Measurements from ENCODE around the gene UMPS.

DNA sequence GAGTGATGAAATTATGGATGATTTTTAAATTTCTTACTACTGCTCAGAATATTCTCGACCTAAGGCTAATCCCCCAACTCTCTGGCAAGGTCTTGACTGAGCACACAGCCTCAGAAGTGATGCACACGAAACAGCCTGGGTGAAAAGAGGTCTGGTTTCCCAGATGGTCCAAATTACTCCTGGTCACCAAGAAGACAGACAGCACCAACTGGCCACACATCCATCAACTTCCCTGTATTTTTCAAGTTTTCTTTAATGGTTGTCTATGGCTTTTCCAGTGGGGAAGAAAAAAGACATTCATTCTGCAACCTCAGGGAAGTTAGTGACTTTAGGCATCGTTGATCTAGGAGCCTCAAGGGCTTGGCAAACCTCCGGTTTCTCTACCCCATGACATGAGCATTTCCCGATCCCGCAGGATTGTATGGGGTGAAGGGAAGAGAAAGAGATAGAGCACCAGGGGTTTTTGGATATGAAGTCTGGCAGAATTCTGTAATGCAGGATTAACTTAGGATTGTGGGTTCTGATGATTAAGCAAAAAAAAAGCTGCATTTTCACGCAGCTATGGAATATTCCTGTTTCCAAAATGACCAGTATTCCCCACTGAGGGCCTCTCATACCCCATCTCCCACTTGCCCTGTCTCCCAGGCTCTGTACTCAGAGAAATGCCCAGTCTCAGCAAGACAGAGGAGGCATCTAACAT is 62.2 kb downstream of the UMPS start:
- TF ChIP-seq, protein P1, sequence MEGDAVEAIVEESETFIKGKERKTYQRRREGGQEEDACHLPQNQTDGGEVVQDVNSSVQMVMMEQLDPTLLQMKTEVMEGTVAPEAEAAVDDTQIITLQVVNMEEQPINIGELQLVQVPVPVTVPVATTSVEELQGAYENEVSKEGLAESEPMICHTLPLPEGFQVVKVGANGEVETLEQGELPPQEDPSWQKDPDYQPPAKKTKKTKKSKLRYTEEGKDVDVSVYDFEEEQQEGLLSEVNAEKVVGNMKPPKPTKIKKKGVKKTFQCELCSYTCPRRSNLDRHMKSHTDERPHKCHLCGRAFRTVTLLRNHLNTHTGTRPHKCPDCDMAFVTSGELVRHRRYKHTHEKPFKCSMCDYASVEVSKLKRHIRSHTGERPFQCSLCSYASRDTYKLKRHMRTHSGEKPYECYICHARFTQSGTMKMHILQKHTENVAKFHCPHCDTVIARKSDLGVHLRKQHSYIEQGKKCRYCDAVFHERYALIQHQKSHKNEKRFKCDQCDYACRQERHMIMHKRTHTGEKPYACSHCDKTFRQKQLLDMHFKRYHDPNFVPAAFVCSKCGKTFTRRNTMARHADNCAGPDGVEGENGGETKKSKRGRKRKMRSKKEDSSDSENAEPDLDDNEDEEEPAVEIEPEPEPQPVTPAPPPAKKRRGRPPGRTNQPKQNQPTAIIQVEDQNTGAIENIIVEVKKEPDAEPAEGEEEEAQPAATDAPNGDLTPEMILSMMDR (IDR thresholded peaks at IDR 0.05): no peak
- TF ChIP-seq, protein P2, sequence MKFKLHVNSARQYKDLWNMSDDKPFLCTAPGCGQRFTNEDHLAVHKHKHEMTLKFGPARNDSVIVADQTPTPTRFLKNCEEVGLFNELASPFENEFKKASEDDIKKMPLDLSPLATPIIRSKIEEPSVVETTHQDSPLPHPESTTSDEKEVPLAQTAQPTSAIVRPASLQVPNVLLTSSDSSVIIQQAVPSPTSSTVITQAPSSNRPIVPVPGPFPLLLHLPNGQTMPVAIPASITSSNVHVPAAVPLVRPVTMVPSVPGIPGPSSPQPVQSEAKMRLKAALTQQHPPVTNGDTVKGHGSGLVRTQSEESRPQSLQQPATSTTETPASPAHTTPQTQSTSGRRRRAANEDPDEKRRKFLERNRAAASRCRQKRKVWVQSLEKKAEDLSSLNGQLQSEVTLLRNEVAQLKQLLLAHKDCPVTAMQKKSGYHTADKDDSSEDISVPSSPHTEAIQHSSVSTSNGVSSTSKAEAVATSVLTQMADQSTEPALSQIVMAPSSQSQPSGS (CRISPR knock-in tag; IDR thresholded peaks at IDR 0.05; ENCODE audit: borderline replicate concordance, low read depth): no peak
- TF ChIP-seq, protein P3, sequence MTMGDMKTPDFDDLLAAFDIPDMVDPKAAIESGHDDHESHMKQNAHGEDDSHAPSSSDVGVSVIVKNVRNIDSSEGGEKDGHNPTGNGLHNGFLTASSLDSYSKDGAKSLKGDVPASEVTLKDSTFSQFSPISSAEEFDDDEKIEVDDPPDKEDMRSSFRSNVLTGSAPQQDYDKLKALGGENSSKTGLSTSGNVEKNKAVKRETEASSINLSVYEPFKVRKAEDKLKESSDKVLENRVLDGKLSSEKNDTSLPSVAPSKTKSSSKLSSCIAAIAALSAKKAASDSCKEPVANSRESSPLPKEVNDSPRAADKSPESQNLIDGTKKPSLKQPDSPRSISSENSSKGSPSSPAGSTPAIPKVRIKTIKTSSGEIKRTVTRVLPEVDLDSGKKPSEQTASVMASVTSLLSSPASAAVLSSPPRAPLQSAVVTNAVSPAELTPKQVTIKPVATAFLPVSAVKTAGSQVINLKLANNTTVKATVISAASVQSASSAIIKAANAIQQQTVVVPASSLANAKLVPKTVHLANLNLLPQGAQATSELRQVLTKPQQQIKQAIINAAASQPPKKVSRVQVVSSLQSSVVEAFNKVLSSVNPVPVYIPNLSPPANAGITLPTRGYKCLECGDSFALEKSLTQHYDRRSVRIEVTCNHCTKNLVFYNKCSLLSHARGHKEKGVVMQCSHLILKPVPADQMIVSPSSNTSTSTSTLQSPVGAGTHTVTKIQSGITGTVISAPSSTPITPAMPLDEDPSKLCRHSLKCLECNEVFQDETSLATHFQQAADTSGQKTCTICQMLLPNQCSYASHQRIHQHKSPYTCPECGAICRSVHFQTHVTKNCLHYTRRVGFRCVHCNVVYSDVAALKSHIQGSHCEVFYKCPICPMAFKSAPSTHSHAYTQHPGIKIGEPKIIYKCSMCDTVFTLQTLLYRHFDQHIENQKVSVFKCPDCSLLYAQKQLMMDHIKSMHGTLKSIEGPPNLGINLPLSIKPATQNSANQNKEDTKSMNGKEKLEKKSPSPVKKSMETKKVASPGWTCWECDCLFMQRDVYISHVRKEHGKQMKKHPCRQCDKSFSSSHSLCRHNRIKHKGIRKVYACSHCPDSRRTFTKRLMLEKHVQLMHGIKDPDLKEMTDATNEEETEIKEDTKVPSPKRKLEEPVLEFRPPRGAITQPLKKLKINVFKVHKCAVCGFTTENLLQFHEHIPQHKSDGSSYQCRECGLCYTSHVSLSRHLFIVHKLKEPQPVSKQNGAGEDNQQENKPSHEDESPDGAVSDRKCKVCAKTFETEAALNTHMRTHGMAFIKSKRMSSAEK (CRISPR knock-in tag; IDR thresholded peaks at IDR 0.05; ENCODE audit: borderline replicate concordance): no peak
- TF ChIP-seq ELF4 (CRISPR knock-in tag; IDR thresholded peaks at IDR 0.05; ENCODE audit: low read depth): no peak
- TF ChIP-seq, protein P4, sequence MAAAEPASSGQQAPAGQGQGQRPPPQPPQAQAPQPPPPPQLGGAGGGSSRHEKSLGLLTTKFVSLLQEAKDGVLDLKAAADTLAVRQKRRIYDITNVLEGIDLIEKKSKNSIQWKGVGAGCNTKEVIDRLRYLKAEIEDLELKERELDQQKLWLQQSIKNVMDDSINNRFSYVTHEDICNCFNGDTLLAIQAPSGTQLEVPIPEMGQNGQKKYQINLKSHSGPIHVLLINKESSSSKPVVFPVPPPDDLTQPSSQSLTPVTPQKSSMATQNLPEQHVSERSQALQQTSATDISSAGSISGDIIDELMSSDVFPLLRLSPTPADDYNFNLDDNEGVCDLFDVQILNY (CRISPR knock-in tag; IDR thresholded peaks at IDR 0.05): no peak

Measured in WTC11 (cell line).